HG02870 (cell line): ENCODE results near the gene IFNG.
A peak's percentile ranks its signal among the peaks of the same experiment; 100 is the strongest.

Experiments used
- ATAC-seq: cut with Tn5 transposase; IDR thresholded peaks from one replicate; pipeline ENCODE4 v1.9.1; 2021; ENCODE audit warnings: mild to moderate bottlenecking, moderate library complexity; ENCODE audit not compliant: unreplicated experiment

The IFNG gene

DNA sequence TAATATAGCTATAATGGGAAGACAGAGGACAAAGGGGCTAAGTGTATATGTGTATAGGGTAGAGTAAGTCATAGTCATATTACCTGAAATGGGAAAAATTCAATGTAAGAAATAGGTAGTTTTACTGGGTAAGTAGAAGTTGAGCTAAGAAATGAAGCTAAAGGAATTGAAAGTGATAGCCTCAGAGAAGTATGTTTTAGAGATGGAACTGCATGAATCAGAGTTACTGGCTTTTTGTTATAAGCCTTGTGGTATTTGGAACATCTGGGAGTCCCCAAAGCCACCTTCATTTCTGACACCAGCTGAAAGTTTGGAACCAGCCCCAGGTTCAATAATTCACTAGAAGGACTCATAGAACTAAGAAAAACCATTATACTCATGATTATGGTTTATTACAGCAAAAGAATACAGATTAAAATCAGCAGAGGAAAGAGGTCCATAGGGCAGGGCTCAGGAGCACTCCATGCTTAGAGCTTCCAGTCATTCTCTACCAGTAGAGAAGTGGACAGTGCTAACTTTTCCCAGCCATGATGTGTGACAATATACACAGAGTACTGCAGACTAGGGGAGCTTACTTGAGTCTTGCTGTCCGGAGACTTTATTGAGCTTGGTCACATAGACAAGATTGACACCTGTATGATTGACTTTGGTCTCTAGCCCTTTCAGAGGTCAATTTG, 9.8 kb upstream of the IFNG start:
- no peak for ATAC-seq

DNA sequence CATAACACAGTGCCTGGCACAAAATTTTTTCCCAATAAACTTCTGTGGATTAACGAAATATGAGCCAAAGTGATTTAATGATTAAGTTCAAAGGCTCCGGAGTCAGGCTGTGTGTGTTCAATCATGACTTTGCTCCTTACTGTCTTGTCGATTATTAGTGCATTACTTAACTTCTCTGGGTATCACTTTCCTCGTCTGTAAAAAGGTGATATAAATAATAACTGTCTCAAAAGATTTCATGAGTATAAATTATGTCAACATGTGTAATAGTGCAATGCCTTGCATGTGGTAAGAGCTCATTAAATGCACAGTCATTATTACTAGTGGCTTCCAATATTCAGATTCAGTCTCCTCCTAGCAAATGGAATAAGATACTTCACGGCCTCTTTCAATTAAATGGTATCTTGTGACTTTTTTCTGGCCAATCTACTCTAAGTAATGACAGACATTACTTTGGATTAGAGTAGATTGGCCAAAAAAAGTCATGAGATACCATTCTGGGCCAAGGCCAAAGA, 6.8 kb upstream of the IFNG start:
- ATAC-seq: no peak

DNA sequence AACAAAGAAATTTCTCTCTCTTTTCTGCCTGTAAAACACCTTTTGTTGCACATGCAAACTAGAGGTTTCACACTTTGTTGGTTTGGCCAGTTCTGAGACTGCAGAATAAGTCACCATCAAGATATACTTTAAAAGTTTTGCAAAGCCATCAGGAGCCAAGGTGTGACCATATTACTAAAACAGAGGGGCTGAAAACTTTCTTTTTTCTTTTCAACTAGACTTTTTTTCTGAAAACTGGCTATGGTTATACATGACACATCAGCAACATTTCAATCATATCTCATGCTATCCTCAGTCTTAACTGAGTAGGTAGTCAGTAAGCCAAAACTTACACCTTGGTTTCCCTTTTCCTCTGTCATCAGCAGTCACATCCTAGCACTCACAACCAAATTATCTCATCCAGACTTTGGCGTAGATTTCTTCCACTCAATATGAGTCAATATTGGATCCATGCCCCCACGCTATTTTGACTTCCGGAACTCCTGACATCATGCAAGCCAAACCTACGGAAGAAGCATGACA, 4.1 kb upstream of the IFNG start:
- ATAC-seq: peak; percentile 53

DNA sequence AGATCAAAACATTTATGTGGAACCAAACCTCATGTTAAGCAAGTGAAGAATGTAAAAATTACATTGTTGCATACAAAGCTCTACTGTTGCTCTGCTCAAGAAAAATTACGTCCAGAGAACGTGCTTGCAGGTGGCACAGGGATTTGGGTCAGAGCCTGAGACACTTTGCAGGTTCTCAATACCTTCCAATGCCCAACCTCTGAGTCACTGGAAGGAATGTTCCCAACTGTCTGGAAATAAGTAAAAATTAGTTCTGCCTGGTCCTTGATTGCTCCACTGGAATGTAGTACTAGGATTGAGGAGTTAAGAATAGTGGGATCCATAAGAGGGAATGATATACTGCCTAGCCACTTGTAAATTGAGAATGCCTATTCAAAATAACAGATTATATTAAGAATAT, 2.8 kb upstream of the IFNG start:
- no peak for ATAC-seq

DNA sequence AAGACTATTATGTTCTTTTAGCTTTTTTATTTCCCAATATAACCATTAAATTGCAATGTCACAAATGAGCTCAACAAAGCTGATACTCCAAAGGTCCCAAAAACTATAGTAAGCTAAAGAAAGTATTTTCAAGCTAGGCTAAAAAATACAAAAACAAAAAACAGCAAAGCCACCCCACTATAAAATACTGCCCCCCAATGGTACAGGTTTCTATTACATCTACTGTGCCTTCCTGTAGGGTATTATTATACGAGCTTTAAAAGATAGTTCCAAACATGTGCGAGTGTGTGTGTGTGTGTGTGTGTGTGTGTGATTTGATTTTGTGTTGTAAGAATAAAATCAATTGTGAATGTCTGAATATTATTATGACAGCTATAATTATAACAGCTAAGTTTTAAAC, 1.1 kb downstream of the IFNG start:
- ATAC-seq: no peak

DNA sequence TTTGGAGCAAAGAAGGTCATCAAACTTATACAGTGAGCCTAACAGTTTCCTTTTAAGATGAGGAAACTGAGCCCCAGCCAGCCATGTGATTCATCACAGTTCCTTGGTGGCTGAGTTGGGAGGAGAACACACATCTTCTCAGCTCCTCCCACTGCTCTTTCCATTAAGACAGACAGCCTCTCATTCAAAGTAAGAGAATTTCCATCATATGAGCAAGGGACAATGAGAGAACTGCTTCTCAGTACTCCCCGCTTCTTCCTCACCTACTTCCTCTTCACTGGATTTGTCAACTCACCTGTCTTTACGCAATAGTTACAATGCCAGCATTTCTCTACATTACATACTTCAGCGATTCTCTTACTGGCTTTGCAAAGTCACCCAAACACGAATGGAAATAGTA, 2.2 kb downstream of the IFNG start:
- ATAC-seq: no peak

DNA sequence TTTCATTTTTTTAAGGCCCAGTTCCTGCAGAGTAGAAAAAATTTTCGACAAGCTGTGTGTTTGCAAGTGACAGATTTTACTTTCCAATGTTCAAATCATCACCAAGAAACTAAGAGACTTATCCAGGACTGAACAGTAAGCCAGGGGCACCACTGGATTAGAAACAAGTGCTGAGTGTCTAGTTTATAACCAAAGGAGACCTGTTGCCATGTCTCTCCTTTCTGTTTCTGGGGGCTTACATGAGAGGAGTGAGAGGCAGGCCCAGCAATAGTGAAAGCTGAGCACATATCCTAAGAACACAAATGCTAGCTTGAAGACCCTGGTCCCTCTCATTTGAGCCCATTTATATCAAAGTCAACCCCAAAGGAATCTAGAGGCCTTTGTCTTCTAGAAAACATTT, 2.9 kb downstream of the IFNG start:
- no peak for ATAC-seq

DNA sequence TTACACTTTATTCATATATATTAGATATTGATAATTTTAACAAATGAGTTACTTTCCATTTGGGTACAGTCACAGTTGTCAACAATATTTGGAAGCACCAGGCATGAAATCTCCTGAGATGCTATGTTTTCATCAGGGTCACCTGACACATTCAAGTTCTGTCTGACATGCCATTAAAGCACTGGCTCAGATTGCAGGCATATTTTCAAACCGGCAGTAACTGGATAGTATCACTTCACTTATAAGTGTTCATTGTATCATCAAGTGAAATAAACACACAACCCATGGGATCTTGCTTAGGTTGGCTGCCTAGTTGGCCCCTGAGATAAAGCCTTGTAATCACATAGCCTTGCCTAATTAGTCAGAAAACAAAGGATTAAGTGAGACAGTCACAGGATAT, 4.8 kb downstream of the IFNG start:
- no peak for ATAC-seq

DNA sequence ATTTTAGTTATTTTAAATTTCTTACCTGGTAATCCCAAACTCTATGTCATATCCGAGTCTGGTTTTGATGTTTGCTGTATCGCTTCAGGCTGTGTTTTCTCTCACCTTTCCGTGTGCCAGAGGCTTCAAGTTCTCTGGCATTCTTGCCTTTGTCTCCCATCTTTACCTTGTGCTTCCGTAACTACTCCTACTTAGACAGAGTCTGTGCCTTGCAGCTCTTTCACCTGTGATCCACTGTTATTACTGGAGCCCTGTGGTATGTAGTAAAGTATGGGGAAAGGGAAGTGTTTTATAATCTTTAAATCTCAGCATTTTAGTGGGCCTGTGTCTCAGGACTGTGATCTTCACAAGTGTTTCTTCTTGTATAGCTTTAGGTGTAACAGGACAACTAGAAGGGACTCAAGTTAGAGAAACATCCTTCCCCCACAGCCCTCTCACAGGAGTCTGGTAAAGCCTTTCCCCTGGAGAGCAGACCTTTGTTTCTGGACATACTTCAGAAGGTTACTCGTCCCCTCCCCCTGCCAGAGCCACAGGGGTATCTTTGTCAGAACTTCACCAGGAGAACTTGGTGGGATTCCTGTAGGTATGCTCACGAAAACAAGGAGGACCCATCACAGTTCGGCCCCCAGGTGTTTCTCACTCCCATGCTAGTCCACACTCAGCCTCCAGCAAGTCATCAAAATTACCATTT, 11.1 kb downstream of the IFNG start:
- no peak for ATAC-seq

DNA sequence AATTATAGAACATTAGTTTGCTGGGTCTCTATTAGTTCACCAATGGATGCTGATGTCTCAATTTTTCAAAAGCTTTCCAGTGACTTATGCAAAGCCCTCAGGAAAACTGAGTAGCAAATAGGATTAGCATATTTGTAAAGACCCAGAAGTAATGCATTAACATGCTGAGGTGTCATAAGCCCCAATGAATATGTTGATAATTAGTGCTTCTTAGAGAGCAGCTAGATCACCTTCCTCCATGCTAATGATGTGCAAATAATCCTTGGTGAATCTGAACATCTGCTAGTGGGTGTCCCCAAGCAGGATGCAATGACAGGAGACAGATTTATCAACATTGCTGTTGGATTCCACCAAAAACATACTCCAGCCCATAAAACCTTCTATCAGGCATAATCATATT, 19.0 kb downstream of the IFNG start:
- no peak for ATAC-seq

DNA sequence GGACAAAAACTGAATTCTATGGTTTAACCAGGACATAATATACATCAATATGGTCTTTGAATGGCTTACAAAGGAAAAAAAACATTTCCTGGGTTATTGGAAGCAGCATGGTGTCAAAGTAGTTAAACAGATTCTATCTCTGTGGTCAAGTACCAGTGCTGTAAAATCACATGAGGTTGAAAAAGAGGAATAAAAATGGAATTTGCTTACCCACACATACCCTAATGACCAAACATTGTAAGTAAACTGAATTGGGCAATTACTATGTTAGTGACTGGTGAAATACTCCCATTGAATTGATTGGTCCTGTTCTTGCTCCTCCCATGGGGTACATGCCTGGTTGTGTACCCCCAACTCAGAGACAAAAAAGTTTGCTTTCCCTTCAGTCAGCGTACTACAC, 19.6 kb downstream of the IFNG start:
- no peak for ATAC-seq

DNA sequence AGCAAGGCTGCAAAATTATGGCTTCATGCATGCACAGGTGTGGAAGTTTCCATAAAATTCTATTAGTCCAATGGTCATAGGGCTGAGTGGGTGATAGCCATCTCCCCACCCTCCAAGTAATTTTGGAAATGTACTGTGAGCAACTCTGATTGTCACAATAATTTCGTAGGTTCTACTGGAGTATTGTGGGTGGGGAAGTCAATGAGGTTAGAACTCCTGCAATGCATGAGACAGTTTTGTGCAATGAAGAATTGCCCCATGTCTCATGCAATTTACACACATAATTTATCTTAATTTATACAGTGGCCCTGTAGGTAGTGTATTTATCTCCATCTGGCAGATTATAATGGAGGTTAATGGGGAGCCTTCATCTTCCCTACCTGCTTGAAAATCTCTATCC, 20.5 kb downstream of the IFNG start:
- ATAC-seq: no peak

DNA sequence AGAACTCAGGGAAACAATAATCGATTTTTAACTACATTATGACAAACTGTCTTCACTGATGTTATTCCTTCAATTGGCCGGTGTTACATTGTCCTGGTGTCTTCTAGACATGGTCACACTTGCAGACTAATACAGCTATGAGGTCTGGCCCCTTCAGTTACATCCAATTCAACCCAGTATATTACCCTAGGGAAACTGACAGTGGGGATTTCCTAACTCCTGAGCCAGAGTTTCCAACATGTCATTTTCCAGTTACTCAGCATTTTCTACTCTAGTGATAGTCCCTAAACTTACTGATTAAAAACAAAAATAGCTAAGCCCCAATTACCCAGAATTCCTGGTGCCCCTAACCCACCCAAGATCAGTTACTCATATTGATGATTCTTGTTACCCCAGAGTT, 21.1 kb downstream of the IFNG start:
- no peak for ATAC-seq

DNA sequence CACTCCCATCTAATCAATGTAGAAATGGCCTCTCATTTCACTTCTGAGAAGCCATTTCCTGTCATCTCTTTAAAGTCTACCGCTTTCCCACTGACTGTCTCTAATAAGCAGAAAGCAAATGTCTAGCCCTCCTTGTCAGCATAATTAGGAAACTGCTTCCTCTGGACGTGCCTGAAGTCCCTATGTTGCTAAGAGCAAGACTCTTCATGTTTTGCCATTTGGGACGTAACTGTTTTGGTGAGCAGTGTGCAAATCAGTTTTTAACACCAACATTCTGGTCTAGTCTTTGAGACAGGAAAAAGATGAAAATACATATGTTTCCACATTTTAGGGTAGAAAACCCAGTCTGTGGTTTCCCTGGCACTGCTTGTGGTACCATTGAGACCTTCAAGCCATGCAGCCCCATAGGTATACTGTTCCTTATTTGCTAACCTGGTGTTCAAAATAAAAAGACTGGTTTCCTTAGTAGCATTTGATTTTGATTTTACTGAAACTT, 22.2 kb downstream of the IFNG start:
- no peak for ATAC-seq

DNA sequence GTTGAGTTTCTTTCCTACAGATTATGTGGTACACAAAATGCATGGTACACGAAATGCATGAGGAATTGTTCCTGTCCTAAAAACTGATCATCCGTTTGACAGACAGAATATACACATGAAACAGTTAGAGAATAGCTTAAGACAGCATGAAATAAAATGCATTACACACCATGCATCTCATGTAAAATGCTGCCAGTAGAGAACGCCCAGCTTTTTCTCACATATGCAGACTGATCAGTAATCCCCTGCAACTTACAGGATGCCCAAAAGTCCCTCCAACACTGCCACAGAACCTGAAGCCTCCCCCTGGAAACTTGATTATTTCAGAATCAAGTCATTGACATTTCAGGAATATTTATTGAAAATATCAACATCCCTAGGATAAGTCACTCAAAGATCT, 24.0 kb downstream of the IFNG start:
- ATAC-seq: no peak

DNA sequence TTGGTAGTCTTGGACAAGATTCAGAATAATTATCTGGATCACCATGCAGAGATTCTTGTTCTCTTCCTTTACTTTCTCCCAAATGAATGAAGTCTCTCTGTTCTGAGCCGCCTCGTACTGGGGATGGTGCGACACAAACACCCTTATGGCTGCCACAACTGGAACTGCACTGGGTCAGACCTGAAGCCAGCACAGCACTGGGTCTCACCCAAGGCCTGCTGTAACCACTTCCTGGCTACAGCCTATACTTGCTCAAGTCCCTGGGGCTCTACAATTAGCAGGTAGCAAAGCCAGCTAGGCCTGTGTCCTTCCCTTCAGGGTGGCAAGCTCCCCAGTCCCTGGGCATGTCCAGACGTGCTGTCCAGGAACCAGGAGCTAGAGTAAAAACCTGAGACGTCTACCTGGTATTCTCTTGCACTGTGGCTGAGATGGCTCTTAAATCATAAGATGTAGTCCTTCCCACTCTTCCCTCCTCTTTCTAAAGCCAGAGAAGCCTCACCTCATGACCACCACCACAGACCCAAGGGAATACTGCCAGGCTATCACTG, 27.6 kb downstream of the IFNG start:
- ATAC-seq: no peak

DNA sequence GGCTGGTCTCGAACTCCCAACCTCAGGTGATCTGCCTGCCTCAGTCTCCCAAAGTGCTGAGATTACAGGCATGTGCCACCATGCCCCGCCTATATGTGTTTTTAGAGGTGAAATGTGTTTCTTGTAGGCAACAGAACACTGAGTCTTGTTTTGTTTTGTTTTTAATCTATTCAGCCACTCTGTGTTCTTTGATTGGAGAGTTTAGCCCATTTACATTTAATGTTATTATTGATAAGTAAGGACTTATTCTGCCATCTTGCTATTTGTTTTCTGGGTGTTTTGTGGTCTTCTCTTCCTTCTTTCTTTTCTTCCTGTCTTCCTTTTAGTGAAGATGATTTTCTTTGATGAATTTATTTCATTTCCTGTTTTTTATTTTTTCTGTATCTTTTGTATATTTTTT, 29.6 kb downstream of the IFNG start:
- ATAC-seq: no peak

DNA sequence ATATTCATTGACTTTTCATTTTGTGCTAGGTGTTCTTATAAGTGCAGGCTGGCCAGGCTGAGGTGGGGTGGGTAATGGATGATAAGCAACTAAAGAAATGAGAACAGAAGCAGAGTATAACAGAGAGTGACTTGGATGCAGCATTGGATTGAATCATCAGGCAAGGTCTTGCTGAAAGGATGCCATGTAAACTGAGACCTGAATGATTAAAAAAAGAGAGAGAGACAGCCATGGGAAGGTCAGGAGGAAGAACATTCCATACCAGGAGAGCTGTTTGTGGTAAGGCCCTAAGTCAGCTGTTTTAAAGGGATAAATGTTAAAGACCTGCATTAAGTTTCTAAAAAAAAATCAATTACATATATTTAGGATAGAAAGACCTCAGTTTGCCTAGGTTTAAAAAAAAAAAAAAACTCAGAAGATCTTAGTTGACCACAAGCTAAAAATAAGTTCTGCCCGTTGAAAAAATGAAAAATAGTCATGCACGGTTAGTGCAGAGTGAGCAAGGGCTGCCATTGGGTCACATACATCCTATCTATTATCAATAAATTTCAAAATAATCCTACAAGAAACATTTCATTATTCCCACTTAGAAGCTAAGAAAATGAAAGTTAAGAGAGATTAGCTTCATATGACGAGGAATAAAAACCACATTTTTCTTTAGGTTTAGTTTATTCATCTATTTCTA, 37.2 kb downstream of the IFNG start:
- no peak for ATAC-seq

DNA sequence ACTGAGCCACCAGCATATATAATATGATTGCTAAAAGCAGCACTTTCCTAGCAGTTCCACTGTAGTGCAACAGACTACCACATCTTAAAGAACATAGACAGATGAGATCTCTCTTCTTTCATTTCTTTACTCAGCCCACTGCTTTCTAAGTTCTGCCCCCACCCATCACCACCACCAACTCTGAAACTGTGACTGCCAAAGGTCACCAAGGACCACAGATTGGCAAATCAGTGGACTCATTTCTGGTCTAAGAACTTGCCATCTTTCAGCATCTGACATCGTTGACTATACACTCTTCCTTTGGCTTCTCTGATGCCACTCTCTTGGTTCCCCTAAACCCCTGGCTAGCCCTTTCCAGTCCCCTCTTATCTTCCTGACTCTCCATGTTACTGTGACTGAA, 38.4 kb downstream of the IFNG start:
- ATAC-seq: no peak

DNA sequence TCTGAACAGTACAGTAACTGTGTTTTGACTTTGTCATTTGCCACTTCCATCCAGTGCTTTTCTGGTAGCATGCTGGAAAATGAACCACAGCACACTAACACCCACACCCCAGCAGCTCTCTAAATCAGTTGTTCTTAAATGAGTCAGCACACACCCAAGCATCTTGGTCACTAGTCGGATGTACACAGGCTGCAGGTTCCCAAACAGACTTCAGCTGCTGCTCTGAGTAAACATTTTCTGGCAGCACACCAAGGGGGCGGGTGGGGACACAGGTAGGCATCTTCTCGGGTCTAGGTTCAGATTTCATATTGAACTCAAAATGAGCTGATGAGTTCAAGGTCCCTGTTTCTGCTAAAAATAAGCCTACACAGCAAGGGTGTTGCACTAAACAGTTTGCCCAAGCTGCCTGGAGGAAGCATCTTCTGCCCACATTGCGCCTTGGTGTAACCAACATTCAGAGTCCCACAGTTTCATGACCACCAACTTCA, 39.8 kb downstream of the IFNG start:
- ATAC-seq: peak; percentile 90

DNA sequence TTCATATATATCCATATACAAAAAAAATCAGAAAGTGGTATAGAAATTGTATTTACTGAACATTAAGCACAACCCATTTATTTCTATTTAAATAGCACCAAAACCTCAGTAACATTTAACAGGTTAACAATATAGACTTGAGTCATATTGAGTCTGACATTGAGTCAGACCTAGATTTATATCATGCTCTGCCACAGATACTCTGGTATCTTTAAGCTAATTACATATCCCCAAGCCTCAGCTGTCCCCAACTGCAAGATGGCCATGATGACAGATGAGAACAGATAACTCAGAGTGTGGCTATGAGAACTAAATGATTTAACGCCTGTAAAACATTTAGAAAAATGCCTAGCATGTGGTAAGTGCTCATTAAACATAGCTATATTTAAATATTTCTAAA, 40.3 kb downstream of the IFNG start:
- peak; percentile 88 for ATAC-seq
